ENCODE measurements around the gene NET1.
"Not testable (repeated sequence)": the region's sequence is repeated elsewhere in the genome, so short reads cannot be mapped to it uniquely, and the experiment has no call there.

The NET1 gene

GRCh38 chr10:5399332-5399731 lies 13.0 kb upstream of the NET1 start:
- H3K27me3 ChIP-seq (ENCODE audit: control insufficient read depth, insufficient read depth, low read length): no peaks in the 10 kb centered on the region
- no peaks in the 10 kb centered on the region for H3K36me3 ChIP-seq (ENCODE audit: control insufficient read depth, insufficient read depth, low read length)
- no peak overlapping the region for H3K9ac ChIP-seq (ENCODE audit: low read depth, low read length)
- no peak overlapping the region for H3K4me3 ChIP-seq (ENCODE audit: low read depth, low read length)
- no peak overlapping the region for H3K27ac ChIP-seq (ENCODE audit: low read depth, low read length)
- H3K4me1 ChIP-seq (ENCODE audit: control insufficient read depth, insufficient read depth, low read length): no peaks in the 10 kb centered on the region
- no peaks in the 10 kb centered on the region for H3K9me3 ChIP-seq (ENCODE audit: control insufficient read depth, insufficient read depth, low read length)

DNA sequence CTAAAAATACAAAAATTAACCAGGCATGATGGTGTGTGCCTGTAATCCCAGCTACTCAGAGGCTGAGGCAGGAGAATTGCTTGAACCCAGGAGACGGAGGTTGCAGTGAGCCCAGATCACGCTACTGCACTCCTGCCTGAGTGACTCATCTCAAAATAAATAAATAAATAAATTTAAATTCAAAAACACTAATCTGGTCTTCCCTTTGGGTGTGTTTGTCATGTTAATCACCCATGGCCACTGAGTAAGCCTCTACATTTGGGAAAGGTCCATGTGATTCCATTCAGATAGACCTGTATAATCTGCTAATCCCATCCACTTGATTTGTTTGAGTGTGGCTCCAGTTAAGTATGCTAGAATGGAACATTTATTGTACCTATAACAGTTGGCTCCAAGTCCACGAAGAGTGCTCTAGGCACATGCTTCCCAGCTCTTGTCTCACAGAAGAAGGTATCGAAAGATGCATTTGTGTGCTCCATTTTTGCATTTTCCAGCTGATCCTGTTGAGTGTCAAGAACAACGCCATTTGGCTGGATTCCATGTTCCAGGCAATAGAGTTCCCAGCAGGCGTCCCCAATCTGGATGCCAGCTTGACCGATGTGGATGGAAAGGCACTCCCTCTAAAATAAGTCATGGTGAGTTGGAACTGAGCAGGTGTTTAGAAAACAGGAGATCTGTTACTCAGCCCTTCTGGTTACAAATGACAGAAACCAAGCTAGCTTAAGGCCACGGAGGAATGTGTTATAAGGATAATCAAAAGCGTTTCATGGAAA lies 11.7 kb upstream of the NET1 start:
- H3K9me3 ChIP-seq (ENCODE audit: control insufficient read depth, insufficient read depth, low read length): no peaks in the 10 kb centered on the region
- H3K4me1 ChIP-seq (ENCODE audit: control insufficient read depth, insufficient read depth, low read length): no peaks in the 10 kb centered on the region
- H3K36me3 ChIP-seq (ENCODE audit: control insufficient read depth, insufficient read depth, low read length): no peaks in the 10 kb centered on the region
- no peak overlapping the region for H3K27ac ChIP-seq (ENCODE audit: low read depth, low read length)
- H3K4me3 ChIP-seq (ENCODE audit: low read depth, low read length): no peak overlapping the region
- no peak overlapping the region for H3K9ac ChIP-seq (ENCODE audit: low read depth, low read length)
- H3K27me3 ChIP-seq (ENCODE audit: control insufficient read depth, insufficient read depth, low read length): no peaks in the 10 kb centered on the region

DNA sequence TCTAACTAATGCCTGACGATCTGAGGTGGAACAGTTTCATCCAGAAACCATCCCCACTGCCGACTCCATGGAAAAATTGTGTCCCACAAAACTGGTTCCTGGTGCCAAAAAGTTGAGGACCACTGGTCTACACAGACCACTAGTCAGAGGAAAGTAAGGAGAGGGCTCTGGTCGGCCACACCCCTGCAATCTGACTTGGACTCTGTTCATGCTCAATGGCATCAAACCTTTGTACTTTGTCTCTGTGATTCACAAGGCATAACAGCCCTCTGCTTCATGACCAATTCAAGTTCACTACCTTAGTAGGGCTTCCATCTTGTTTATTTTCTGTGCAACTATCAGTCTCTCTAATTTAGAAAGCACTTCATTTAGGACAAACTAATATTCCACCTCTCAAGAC lies 9.6 kb upstream of the NET1 start:
- peaks cover 12% of the 10 kb centered on the region for H3K9me3 ChIP-seq (ENCODE audit: control insufficient read depth, insufficient read depth, low read length)
- H3K4me3 ChIP-seq (ENCODE audit: low read depth, low read length): no peak overlapping the region
- H3K4me1 ChIP-seq (ENCODE audit: control insufficient read depth, insufficient read depth, low read length): no peaks in the 10 kb centered on the region
- H3K36me3 ChIP-seq (ENCODE audit: control insufficient read depth, insufficient read depth, low read length): no peaks in the 10 kb centered on the region
- H3K9ac ChIP-seq (ENCODE audit: low read depth, low read length): no peak overlapping the region
- H3K27ac ChIP-seq (ENCODE audit: low read depth, low read length): no peak overlapping the region
- H3K27me3 ChIP-seq (ENCODE audit: control insufficient read depth, insufficient read depth, low read length): no peaks in the 10 kb centered on the region

DNA sequence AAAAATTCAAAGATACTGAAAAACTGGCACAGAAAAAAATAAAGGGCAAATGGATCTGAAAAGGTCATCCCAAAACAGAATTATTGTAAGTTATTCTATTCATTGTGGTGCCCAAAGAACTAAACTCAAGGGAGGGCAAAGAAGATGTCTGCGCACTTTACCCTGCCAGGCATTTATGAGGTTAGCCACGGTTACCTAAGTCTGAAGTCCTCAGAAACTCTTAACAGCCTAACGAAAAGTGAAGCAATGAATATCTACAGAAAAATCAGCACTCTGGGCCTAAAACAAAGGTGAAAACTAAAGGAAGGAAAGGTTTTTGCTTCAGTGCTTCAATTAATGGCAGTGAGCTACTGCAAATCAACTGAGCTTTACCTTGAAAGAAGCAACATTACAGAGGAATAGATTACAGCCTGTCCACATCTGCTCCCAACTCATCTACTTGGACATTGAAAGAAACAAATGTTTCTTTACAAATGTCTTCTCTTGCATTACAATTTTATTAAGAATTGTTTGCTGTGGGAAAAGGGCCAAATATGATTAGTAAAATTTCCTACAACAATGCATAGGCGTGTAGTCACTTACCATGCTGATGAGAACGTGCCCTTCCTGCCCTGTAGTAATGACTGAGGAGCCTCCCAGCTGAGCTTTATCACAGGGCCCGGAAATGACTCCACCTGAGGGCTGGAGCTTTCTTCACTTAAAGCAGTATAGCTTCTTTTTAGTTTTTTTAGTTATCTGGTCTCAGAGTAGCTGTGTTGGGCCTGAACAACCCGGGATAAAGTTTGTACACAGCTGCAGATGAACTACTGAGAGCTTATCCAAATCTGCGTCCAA lies 7.9 kb upstream of the NET1 start, which contains the start of gene TUBAL3:
TUBAL3 (minus strand) TSS at position 621 of the 834 bp plus-strand sequence; CDS start at position 585, 36 bp downstream.
- Histone ChIP-seq H3K4me3 (ENCODE audit: low read depth, low read length) (no peak within 1 kb of the TSS), H3K27ac (ENCODE audit: low read depth, low read length) (no peak within 1 kb of the TSS), H3K4me1 (ENCODE audit: control insufficient read depth, insufficient read depth, low read length) (no peaks in the 10 kb centered on the region), H3K36me3 (ENCODE audit: control insufficient read depth, insufficient read depth, low read length) (no peaks in the 10 kb centered on the region), H3K9me3 (ENCODE audit: control insufficient read depth, insufficient read depth, low read length) (peaks cover 12% of the 10 kb centered on the region), H3K9ac (ENCODE audit: low read depth, low read length) (no peak within 1 kb of the TSS), H3K27me3 (ENCODE audit: control insufficient read depth, insufficient read depth, low read length) (no peaks in the 10 kb centered on the region)

DNA sequence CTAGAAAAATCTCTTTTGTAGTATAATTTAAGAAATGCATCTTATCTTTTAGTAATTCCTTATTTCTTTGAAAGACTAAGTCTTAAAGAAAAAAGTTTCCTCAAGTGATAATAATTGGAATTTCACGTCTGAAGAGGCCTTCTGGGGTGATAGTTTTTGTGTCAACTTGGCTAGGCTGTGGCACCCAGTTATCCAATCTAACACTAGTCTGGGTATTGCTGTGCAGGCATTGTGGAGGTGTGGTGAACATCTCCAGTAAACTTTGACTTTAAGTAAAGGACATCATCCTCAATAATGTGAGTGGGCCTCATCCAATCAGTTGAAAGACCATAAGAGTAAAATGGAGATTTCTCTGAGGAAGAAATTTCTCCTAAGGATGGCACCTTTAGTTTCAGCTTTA lies 5.4 kb upstream of the NET1 start:
- H3K27me3 ChIP-seq (ENCODE audit: control insufficient read depth, insufficient read depth, low read length): no peaks in the 10 kb centered on the region

DNA sequence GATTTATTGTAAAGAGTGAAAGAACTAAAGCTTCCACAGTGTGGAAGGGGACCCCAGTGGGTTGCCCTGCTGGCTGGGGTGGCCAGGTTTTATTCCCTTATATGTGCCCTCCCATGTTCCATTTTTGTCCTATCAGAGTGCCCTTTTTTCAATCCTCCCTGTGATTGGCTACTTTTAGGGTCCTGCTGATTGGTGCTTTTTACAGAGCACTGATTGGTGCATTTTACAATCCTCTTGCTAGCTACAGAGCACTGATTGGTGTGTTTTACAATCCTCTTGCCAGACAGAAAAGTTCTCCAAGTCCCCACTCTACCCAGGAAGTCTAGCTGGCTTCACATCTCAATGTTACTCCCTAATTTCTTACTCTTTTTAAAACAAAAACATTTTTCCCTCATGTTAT lies 1.6 kb upstream of the NET1 start:
- H3K27ac ChIP-seq (ENCODE audit: low read depth, low read length); H3K4me3 ChIP-seq (ENCODE audit: low read depth, low read length); H3K27me3 ChIP-seq (ENCODE audit: control insufficient read depth, insufficient read depth, low read length); H3K9ac ChIP-seq (ENCODE audit: low read depth, low read length); H3K36me3 ChIP-seq (ENCODE audit: control insufficient read depth, insufficient read depth, low read length): not testable (repeated sequence)
- Histone ChIP-seq H3K4me1 (ENCODE audit: control insufficient read depth, insufficient read depth, low read length) (peaks cover 26% of the 10 kb centered on the region), H3K9me3 (ENCODE audit: control insufficient read depth, insufficient read depth, low read length) (peaks cover 12% of the 10 kb centered on the region)

More for the DNA sequence above, 5.4 kb upstream of the NET1 start:
- peaks cover 12% of the 10 kb centered on the region for H3K9me3 ChIP-seq (ENCODE audit: control insufficient read depth, insufficient read depth, low read length)
- no peak overlapping the region for H3K4me3 ChIP-seq (ENCODE audit: low read depth, low read length)
- no peak overlapping the region for H3K27ac ChIP-seq (ENCODE audit: low read depth, low read length)
- no peaks in the 10 kb centered on the region for H3K36me3 ChIP-seq (ENCODE audit: control insufficient read depth, insufficient read depth, low read length)
- H3K4me1 ChIP-seq (ENCODE audit: control insufficient read depth, insufficient read depth, low read length): peaks cover under 1% of the 10 kb centered on the region
- no peak overlapping the region for H3K9ac ChIP-seq (ENCODE audit: low read depth, low read length)

DNA sequence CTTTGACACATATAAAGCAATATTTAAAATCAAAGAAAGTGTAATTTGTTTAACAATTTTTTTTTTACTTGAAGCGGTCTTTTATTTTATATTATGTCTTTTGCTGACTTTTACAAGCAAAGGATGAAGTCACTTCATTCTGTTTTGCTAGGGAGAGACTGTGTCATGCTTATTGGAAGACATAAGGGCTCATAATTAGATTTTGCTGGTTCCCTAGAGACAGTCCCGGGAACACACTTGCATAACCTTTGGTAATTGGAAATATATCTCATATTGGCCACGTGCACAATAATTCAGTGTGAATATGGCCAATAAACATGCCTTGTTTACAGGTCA lies 448 bp upstream of the NET1 start:
- H3K9ac ChIP-seq (ENCODE audit: low read depth, low read length): no peak overlapping the region
- no peaks in the 10 kb centered on the region for H3K27me3 ChIP-seq (ENCODE audit: control insufficient read depth, insufficient read depth, low read length)
- no peaks in the 10 kb centered on the region for H3K36me3 ChIP-seq (ENCODE audit: control insufficient read depth, insufficient read depth, low read length)
- H3K4me3 ChIP-seq (ENCODE audit: low read depth, low read length): peak overlapping the region; percentile 80
- H3K9me3 ChIP-seq (ENCODE audit: control insufficient read depth, insufficient read depth, low read length): peaks cover 5% of the 10 kb centered on the region
- H3K27ac ChIP-seq (ENCODE audit: low read depth, low read length): no peak overlapping the region
- H3K4me1 ChIP-seq (ENCODE audit: control insufficient read depth, insufficient read depth, low read length): peaks cover 37% of the 10 kb centered on the region

- H3K27me3 ChIP-seq (ENCODE audit: control insufficient read depth, insufficient read depth, low read length): no peaks in the 10 kb centered on the region
These were observed 918 bp downstream of the NET1 start for GRCh38 chr10:5413012-5413938.

DNA sequence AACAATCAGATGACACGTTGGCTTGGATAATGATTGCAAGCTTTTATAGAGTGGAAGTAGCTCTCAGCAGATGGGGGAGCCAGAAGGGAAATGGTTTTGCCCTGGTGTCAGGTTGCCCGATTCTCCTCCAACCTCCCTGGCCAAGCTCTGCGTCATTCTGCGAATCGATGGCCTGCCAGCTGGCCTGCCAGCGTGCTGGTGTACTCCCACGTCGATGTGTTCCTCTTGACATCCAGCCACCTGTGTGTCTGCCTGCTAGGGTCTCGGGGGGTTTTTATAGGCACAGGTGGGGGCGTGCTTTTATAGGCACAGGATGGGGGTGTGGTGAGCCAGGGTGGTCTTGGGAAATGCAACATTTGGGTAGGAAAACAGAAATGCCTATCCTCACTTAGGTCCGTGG lies 4.6 kb downstream of the NET1 start:
- H3K36me3 ChIP-seq (ENCODE audit: control insufficient read depth, insufficient read depth, low read length): no peaks in the 10 kb centered on the region
- peak overlapping the region; percentile 15 for H3K27ac ChIP-seq (ENCODE audit: low read depth, low read length)
- H3K27me3 ChIP-seq (ENCODE audit: control insufficient read depth, insufficient read depth, low read length): no peaks in the 10 kb centered on the region
- no peaks in the 10 kb centered on the region for H3K9me3 ChIP-seq (ENCODE audit: control insufficient read depth, insufficient read depth, low read length)
- H3K4me1 ChIP-seq (ENCODE audit: control insufficient read depth, insufficient read depth, low read length): peaks cover 39% of the 10 kb centered on the region
- peak overlapping the region; percentile 38; the same call in 1 of the 2 replicates for H3K4me3 ChIP-seq (ENCODE audit: low read depth, low read length)
- H3K9ac ChIP-seq (ENCODE audit: low read depth, low read length): no peak overlapping the region

More at GRCh38 chr10:5413012-5413938, 918 bp downstream of the NET1 start:
- Histone ChIP-seq H3K9ac (ENCODE audit: low read depth, low read length) (peak overlapping the region; percentile 44; the same call in 1 of the 2 replicates), H3K27ac (ENCODE audit: low read depth, low read length) (no peak overlapping the region), H3K4me1 (ENCODE audit: control insufficient read depth, insufficient read depth, low read length) (peaks cover 40% of the 10 kb centered on the region), H3K36me3 (ENCODE audit: control insufficient read depth, insufficient read depth, low read length) (no peaks in the 10 kb centered on the region), H3K9me3 (ENCODE audit: control insufficient read depth, insufficient read depth, low read length) (no peaks in the 10 kb centered on the region), H3K4me3 (ENCODE audit: low read depth, low read length) (peak overlapping the region; percentile 80)

DNA sequence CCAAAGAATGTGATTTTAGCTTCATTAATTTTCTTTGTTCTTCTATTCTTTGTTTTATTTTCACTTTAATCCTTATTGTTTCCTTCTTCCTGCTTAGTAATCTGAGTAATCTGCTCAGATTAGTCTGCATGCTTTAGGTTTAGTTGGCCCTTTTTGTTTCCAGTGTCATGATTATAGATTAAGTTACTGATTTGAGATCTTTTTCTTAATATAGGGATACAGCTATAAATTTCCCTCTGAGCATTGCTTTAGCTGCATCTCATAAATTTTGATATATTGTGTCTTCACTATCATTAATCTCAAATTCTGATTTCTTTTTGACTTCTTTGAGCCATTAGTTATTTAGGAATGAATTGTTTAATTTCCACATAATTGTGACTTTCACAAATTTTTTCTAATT lies 6.2 kb downstream of the NET1 start:
- Histone ChIP-seq H3K9ac (ENCODE audit: low read depth, low read length) (no peak overlapping the region), H3K4me3 (ENCODE audit: low read depth, low read length) (no peak overlapping the region), H3K27ac (ENCODE audit: low read depth, low read length) (no peak overlapping the region), H3K9me3 (ENCODE audit: control insufficient read depth, insufficient read depth, low read length) (no peaks in the 10 kb centered on the region), H3K36me3 (ENCODE audit: control insufficient read depth, insufficient read depth, low read length) (no peaks in the 10 kb centered on the region), H3K27me3 (ENCODE audit: control insufficient read depth, insufficient read depth, low read length) (no peaks in the 10 kb centered on the region), H3K4me1 (ENCODE audit: control insufficient read depth, insufficient read depth, low read length) (peaks cover 36% of the 10 kb centered on the region)

Data from HUES48 (cell line).